ENCODE results near the gene BSDC1.
"Not testable (repeated sequence)": the region's sequence is repeated elsewhere in the genome, so short reads cannot be mapped to it uniquely, and the experiment has no call there.

BSDC1 gene

GRCh38 chr1:32356478-32356877 lies 37.8 kb downstream of the BSDC1 start:
- DNase-seq, result no peak

- not testable (repeated sequence) for DNase-seq
Measured at GRCh38 chr1:32355778-32356177, 38.5 kb downstream of the BSDC1 start.

GRCh38 chr1:32353886-32354570 lies 40.2 kb downstream of the BSDC1 start:
- DNase-seq, result no peak

DNA sequence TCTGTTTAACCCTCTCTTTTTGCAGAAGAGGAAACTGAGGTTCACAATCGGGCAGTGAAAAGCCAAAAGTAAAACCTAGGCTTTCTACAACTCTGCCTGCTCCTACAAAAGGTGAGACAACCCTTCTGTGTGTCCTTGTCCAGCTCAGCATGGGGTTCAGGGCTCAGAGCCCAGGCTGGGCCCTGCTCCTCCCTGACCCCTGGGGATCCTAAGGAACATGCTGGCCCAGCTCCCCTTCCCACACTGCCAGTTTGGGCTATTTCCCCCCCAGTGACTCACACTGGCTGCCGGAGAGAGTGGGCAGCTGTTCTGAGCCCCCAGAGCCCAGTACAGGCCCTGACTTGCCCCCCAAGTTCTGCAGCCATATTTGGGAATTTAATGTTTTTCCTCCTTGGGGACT lies 40.8 kb downstream of the BSDC1 start:
- no peak for DNase-seq

DNA sequence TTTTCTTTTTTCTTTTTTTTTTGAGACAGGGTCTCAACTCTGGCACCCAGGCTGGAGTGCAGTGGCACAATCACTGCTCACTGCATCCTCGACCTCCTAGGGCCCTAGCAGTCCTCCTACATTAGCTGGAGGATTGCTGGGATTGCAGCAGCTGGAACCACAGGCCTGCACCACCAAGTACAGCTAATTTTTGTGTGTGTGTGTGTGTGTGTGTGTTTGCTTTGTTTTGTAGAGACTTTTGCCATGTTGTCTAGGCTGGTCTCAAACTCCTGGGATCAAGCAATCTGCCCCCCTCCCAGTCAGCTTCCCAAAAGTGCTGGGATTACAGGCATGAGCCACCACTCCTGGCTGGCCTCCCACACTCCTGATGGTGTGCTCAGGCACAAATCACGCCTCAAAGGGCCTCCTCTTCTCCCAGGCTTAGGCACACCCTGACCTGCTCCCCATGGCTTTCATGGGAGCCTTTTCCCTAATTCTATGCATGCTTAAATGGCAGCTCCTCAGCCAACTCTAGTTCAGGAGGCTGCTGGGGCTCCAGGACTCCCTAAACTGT lies 41.3 kb downstream of the BSDC1 start:
- DNase-seq, result no peak

GRCh38 chr1:32352239-32352745 lies 41.9 kb downstream of the BSDC1 start:
- no peak for DNase-seq

GRCh38 chr1:32351399-32352238 lies 42.6 kb downstream of the BSDC1 start:
- DNase-seq, result peak; percentile 93

DNA sequence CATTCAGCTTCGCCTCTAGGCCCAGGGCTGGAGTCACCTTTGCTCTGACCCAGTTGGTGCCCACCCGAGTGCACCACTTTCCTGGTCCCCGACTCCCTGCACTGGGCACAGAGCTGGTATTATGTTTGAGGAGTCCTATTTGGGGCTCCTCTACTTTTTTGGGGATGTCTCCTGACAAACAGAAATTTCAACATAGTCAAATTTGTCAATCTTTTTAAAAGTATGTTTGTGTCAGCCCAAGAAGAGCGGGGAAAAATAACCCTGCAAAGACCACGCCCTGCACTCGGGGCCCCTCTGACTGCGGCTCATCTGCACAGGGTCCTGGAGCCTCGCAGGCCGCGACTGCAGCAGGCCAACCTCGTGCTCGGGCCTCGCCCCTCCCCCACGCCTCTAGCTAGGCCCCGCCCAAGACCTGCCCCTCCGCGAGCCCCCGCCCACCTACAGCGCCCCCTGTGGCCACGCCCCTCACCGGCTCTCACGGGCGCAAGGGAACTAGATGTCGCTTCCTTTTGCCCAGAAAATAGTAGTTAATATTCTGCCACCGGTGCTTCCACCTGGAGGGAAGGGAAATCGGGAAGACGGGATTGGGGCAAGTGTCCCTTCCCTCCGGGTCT lies 43.3 kb downstream of the BSDC1 start:
- peak; percentile 71 for DNase-seq

- no peak for DNase-seq
Measured at GRCh38 chr1:32349211-32349708, 45.0 kb downstream of the BSDC1 start.

DNA sequence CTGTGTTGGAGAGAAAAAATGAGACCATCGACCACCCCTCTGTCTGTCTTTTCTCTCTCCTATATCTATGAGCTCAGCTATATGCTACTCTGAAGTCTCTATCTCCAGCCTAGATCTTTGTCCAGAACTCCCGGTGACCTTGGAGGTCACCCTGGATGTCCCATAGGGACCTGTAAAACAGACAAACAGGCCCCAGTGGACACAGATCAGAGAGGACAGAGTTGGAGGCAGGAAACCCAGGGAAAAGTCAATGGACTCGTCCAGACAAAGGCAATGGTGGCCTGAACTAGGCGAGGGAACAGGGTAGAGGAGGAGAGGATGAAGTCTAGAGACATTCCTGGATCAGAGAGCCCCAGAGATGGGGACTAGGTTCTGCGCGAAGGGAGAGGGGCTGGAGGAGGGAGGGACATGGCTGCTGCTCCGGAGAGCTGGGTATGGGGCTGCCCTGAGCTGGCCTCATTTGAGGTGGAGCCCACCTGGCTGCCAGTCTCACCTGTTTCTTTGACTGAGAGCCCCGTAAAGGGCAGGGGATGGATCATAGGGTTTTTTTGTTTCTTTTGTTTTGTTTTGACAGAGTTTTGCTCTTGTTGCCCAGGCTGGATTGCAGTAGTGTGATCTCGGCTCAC lies 47.6 kb downstream of the BSDC1 start:
- DNase-seq, result no peak

DNA sequence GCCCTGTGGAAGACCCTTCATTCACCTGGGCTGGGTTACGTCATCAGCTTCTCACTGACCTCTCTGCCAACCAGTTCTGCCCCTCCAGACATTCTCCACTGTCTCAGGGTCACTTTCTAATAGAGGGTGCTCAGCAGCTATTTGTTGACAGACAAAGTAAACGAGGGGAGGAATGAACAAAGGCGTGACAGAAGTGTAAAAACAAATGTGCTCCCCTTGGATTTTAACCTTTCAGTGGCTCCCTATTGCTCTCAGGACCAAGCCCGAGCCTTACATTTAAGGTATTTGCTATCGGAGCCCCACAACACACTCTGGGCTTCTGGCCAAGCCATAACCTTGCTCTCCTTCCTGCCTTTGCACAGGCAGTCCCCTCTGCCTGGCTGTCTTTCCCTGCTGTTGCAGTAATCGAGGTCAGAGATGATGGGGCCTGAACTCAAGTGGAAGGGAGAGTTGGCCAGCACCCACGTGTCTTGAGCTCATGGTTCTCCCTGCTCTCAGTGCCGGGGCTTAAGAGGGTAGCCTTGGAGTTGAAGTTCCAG lies 48.9 kb downstream of the BSDC1 start:
- DNase-seq, result no peak

DNA sequence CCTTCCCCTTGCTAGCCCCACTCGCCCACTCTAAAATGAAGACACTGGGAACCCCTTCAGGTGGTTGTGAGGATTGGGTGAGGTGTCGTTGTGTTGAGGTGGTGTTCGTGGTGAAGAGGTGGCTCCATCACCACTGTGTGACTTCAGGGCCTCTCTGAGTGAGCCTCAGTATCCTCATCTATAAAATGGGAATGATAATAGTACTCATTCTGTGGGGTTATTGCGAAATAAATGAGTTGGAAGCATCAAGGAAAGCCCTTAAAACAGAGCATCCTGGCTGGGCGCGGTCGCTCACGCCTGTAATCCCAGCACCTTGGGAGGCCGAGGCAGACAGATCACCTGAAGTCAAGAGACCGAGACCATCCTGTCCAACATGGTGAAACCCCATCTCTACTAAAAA lies 51.5 kb downstream of the BSDC1 start:
- no peak for DNase-seq

DNA sequence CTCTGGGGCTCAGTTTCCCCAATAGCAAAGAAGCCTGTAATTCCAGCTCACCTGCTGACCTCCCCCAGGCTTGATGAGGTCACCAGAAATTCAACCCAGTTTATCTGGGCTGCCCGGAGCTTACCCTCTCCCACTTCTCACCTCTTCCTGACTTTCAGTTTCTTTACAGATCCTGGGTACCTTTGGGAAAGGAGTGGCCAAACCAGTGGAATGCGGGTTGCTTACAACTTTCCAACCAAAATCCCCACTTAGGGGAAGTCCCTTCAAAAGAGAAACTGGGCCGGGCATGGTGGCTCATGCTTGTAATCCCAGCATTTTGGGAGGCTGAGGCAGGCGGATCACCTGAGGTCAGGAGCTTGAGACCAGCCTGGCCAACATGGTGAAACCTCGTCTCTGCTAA lies 52.3 kb downstream of the BSDC1 start:
- no peak for DNase-seq

DNA sequence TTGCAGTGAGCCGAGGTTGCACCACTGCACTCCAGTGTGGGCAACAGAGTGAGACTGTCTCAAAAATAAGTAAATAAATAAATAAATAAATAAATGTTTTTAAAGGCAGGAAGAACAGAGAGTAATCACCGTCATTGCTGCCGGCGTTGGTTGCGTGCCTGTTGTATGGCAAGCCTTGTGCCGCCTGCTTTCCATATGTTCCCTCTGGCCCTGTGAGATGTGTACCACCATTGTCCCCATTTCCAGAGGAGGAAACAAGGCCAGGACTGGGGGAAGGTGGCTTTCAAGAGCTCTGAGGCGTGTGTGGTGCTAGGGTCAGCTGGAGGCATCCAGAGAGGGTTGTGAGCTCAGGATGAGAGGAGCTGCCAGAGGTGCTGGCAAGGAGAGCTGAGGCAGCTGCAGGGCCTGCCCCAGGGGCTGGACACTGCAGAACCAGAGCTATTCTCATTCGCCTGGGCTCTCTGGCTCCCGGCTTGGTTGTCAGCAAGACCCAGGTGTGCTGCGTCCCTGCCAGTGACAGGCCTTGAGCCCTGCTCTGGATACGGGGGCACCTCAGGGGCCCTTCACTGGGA lies 53.0 kb downstream of the BSDC1 start:
- no peak for DNase-seq

DNA sequence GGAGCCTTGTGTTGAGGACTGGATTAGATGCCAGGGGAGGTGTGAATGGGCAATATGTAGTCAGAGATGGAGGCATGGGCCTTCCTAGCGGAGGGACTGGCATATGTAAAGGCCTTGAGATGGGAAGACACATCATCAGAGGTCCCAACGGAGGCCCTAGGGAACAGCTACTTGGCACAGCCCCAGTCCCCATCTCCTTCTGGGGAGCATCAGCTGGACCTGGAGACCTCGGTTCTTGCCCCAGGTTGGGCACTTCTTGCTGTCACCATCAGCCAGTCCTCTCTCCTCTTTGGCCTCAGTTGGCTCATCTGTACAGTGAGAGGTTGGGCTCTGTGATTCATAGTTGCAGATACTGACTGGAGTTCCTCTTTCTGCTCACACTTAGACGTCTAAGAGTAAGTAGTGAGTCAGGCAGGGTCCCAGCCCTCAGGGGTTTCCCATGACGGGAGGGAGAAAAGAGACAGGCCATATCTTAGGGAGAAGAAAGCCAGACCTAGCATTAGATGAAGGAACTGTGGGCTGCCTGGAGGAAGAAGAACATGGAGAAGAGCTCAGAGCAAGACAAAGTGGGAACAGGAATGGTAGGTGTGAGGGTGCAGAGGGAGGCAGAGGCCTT lies 54.8 kb downstream of the BSDC1 start:
- peak; percentile 32 for DNase-seq

GRCh38 chr1:32338637-32339145 lies 55.5 kb downstream of the BSDC1 start:
- DNase-seq, result no peak

GRCh38 chr1:32337855-32338636 lies 56.2 kb downstream of the BSDC1 start:
- peak; percentile 27 for DNase-seq

DNA sequence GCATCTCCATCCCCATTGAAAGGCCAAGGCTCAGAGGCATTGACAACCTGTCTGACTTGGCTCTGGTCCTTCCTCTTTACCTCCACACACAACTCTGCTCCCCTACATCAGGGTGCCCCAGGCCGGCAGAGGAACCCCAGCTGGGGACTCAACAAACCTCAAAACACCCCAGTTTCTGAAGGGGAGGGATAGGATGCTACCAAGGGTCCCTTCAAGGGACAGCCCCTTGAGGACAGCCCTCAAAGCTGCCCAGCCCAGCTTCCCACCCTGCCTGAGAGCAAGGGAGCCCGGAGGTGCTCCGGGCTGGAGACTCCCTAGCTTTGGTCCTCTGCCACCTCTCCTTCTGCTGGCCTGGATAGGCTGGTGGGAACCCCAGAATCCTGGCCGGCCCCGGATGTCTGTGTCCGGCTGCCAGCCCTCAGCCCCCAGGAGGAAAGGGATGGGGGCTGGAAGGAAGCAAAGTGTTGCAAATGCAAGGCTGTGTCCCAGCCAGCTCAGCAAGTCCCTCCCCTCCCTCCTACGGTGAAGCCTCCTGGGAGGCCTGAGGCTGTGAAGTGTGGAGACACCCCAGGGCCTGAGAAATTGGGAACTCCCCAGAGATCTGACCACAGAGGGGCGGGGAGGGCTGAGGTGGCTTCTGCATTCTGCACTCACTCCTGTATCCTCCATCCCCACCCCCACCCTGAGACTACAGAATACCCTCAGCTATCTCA lies 57.1 kb downstream of the BSDC1 start:
- peak; percentile 63 for DNase-seq

DNA sequence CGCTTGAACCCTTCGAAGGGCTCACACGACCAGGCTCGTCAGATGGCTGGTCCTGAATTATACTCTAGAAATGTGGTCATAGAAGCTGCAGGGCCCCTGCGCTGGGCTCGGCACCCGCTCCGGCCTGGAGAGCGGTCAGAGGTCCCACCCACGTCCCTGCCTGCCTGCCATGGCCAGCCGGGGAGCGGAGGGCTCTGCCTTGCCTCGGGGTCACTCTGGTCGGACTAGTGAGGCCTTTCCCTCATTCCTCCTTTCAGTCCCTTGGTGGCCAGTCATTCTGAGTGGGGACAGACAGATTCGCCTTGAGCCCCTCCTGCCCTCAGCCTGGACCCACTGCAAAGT lies 57.7 kb downstream of the BSDC1 start:
- no peak for DNase-seq
